ENCODE data around the gene ZDHHC12. TPM values are rescaled to one million over a fixed set of nuclear protein-coding genes. Genes with fewer than 3 reads are reported as not detected.

Gene ZDHHC12
- total RNA-seq, 1 experiment from 2014 or later, result 39.7 TPM

GRCh38 chr9:128771745-128772519 lies 48.0 kb upstream of the ZDHHC12 start, which contains the start of gene ZER1:
ZER1 (minus strand) TSS chr9:128771927; CDS start chr9:128755565, 16,362 bp downstream.
- POLR2A ChIA-PET, result interaction anchor here (0.7 kb wide), 1 partner anchor 1661 kb away, joined by 3 read pairs; no protein-coding TSS in a partner anchor
- ATAC-seq, result peak; percentile 84
- H3K4me1 Mint-ChIP-seq, result peaks cover 9% of the 10 kb centered on the region
- no peaks in the 10 kb centered on the region; the same call in 1 of the 2 replicates for H3K36me3 Mint-ChIP-seq
- H3K9me3 Mint-ChIP-seq, result no peaks in the 10 kb centered on the region
- CTCF ChIA-PET, result interaction anchor here (0.6 to 3.4 kb wide), 8 partner anchors 13 to 256 kb away, joined by 3 to 20 read pairs (median 5); partner anchors contain the start of genes ENDOG and SH3GLB2
- no peaks in the 10 kb centered on the region; the same call in 1 of the 2 replicates for H3K27me3 Mint-ChIP-seq (ENCODE audit: low read depth)
- peak; percentile 92 for DNase-seq (ENCODE audit: low spot score)
- H3K4me3 Mint-ChIP-seq, result peak within 1 kb of the TSS; percentile 95
- peak within 1 kb of the TSS; percentile 99 for H3K27ac Mint-ChIP-seq
- peak; percentile 80; the same call in 1 of the 2 replicates for TF ChIP-seq MYBL2 (CRISPR knock-in tag; IDR thresholded peaks at IDR 0.05)
- peak; percentile 71 for TF ChIP-seq USF2 (CRISPR knock-in tag; IDR thresholded peaks at IDR 0.05)
- TF ChIP-seq NR1H2 (CRISPR knock-in tag; IDR thresholded peaks at IDR 0.05), result no peak
- no peak for TF ChIP-seq ZNF396 (CRISPR knock-in tag; IDR thresholded peaks at IDR 0.05; ENCODE audit: borderline replicate concordance)
- peak; percentile 56; the same call in 1 of the 2 replicates for TF ChIP-seq HMGXB4 (CRISPR knock-in tag; IDR thresholded peaks at IDR 0.05)
- 0 out of 2 replicates have a peak, but pooled peaks have one; percentile 5 for TF ChIP-seq GTF2I (CRISPR knock-in tag; conservative IDR thresholded peaks at IDR 0.05)
- peak; percentile 44; the same call in 1 of the 2 replicates for TF ChIP-seq FOXP1 (CRISPR knock-in tag; IDR thresholded peaks at IDR 0.05; ENCODE audit: borderline replicate concordance)
- peak; percentile 56; the same call in 1 of the 2 replicates for TF ChIP-seq IRF1 (CRISPR knock-in tag; IDR thresholded peaks at IDR 0.05)
- peak; percentile 87 for TF ChIP-seq GABPB1 (CRISPR knock-in tag; IDR thresholded peaks at IDR 0.05)
- TF ChIP-seq, protein P1, sequence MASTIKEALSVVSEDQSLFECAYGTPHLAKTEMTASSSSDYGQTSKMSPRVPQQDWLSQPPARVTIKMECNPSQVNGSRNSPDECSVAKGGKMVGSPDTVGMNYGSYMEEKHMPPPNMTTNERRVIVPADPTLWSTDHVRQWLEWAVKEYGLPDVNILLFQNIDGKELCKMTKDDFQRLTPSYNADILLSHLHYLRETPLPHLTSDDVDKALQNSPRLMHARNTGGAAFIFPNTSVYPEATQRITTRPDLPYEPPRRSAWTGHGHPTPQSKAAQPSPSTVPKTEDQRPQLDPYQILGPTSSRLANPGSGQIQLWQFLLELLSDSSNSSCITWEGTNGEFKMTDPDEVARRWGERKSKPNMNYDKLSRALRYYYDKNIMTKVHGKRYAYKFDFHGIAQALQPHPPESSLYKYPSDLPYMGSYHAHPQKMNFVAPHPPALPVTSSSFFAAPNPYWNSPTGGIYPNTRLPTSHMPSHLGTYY (CRISPR knock-in tag; IDR thresholded peaks at IDR 0.05), result no peak
- TF ChIP-seq PRRX2 (CRISPR knock-in tag; IDR thresholded peaks at IDR 0.05), result 0 out of 2 replicates have a peak, but pooled peaks have one; percentile 18
- TF ChIP-seq ETV6 (CRISPR knock-in tag; IDR thresholded peaks at IDR 0.05), result peak; percentile 74
- peak; percentile 99 for TF ChIP-seq FOXK1 (CRISPR knock-in tag; IDR thresholded peaks at IDR 0.05)
- no peak for TF ChIP-seq ZNF425 (CRISPR knock-in tag; conservative IDR thresholded peaks at IDR 0.05)
- TF ChIP-seq, protein P2, sequence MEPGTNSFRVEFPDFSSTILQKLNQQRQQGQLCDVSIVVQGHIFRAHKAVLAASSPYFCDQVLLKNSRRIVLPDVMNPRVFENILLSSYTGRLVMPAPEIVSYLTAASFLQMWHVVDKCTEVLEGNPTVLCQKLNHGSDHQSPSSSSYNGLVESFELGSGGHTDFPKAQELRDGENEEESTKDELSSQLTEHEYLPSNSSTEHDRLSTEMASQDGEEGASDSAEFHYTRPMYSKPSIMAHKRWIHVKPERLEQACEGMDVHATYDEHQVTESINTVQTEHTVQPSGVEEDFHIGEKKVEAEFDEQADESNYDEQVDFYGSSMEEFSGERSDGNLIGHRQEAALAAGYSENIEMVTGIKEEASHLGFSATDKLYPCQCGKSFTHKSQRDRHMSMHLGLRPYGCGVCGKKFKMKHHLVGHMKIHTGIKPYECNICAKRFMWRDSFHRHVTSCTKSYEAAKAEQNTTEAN (CRISPR knock-in tag; IDR thresholded peaks at IDR 0.05), result peak; percentile 84
- no peak for TF ChIP-seq ZNF671 (CRISPR knock-in tag; IDR thresholded peaks at IDR 0.05)
- TF ChIP-seq, protein P3, sequence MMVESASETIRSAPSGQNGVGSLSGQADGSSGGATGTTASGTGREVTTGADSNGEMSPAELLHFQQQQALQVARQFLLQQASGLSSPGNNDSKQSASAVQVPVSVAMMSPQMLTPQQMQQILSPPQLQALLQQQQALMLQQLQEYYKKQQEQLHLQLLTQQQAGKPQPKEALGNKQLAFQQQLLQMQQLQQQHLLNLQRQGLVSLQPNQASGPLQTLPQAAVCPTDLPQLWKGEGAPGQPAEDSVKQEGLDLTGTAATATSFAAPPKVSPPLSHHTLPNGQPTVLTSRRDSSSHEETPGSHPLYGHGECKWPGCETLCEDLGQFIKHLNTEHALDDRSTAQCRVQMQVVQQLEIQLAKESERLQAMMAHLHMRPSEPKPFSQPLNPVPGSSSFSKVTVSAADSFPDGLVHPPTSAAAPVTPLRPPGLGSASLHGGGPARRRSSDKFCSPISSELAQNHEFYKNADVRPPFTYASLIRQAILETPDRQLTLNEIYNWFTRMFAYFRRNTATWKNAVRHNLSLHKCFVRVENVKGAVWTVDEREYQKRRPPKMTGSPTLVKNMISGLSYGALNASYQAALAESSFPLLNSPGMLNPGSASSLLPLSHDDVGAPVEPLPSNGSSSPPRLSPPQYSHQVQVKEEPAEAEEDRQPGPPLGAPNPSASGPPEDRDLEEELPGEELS (CRISPR knock-in tag; IDR thresholded peaks at IDR 0.05), result peak; percentile 49
- TF ChIP-seq, protein P4, sequence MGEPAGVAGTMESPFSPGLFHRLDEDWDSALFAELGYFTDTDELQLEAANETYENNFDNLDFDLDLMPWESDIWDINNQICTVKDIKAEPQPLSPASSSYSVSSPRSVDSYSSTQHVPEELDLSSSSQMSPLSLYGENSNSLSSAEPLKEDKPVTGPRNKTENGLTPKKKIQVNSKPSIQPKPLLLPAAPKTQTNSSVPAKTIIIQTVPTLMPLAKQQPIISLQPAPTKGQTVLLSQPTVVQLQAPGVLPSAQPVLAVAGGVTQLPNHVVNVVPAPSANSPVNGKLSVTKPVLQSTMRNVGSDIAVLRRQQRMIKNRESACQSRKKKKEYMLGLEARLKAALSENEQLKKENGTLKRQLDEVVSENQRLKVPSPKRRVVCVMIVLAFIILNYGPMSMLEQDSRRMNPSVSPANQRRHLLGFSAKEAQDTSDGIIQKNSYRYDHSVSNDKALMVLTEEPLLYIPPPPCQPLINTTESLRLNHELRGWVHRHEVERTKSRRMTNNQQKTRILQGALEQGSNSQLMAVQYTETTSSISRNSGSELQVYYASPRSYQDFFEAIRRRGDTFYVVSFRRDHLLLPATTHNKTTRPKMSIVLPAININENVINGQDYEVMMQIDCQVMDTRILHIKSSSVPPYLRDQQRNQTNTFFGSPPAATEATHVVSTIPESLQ (CRISPR knock-in tag; IDR thresholded peaks at IDR 0.05), result 0 out of 2 replicates have a peak, but pooled peaks have one; percentile 38
- peak; percentile 62; the same call in 1 of the 2 replicates for TF ChIP-seq KAT7 (CRISPR knock-in tag; IDR thresholded peaks at IDR 0.05; ENCODE audit: borderline replicate concordance)
- TF ChIP-seq ZNF416 (CRISPR knock-in tag; IDR thresholded peaks at IDR 0.05), result peak; percentile 71
- TF ChIP-seq SP1 (CRISPR knock-in tag; conservative IDR thresholded peaks at IDR 0.05), result peak; percentile 98
- TF ChIP-seq CREM (CRISPR knock-in tag; IDR thresholded peaks at IDR 0.05), result peak; percentile 91
